Measurements from ENCODE around the gene FAM168A. TPM values are rescaled to one million over a fixed set of nuclear protein-coding genes. Genes with fewer than 3 reads are reported as not detected.

FAM168A gene
- total and polyA plus RNA-seq, 9 of the 15 experiments (the other 6 are each of a cell fraction or from before 2014, with no cell fraction given): 0.44 to 7.2 (median 2.9) TPM

- peak; percentile 76; the same call in 1 of the 2 replicates for TF ChIP-seq SP1 (CRISPR knock-in tag; IDR thresholded peaks at IDR 0.05)
- no peak for TF ChIP-seq CAMTA2 (CRISPR knock-in tag; conservative IDR thresholded peaks at IDR 0.05)
- no peak for TF ChIP-seq ZZZ3 (IDR thresholded peaks at IDR 0.05)
- TF ChIP-seq PHF8 (IDR thresholded peaks at IDR 0.05; ENCODE audit: borderline replicate concordance, low read length): peak; percentile 64; the same call in 1 of the 2 replicates
- TF ChIP-seq SLC30A9 (CRISPR knock-in tag; IDR thresholded peaks at IDR 0.05): no peak
- peak; percentile 72; the same call in 1 of the 2 replicates for TF ChIP-seq DIDO1 (tag; IDR thresholded peaks at IDR 0.05; ENCODE audit: low read depth)
- TF ChIP-seq NFE2 (IDR thresholded peaks at IDR 0.05; ENCODE audit: low read depth): peak; percentile 12; the same call in 1 of the 2 replicates
- TF ChIP-seq PCBP2 (IDR thresholded peaks at IDR 0.05; ENCODE audit: low read depth, low read length, poor library complexity, severe bottlenecking): peak; percentile 54
- TF ChIP-seq, protein P1, sequence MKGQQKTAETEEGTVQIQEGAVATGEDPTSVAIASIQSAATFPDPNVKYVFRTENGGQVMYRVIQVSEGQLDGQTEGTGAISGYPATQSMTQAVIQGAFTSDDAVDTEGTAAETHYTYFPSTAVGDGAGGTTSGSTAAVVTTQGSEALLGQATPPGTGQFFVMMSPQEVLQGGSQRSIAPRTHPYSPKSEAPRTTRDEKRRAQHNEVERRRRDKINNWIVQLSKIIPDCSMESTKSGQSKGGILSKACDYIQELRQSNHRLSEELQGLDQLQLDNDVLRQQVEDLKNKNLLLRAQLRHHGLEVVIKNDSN (CRISPR knock-in tag; IDR thresholded peaks at IDR 0.05): no peak
- TF ChIP-seq BACH1 (tag; IDR thresholded peaks at IDR 0.05): peak; percentile 73; the same call in 1 of the 2 replicates
- peak; percentile 67; the same call in 1 of the 2 replicates for TF ChIP-seq KLF13 (tag; IDR thresholded peaks at IDR 0.05; ENCODE audit: borderline replicate concordance, low read depth)
- TF ChIP-seq SIN3A (IDR thresholded peaks at IDR 0.05; ENCODE audit: borderline replicate concordance in 2 of 2, control insufficient read depth in 1 of 2, low read depth in 2 of 2, low read length in 2 of 2): peak in 1 of 2 experiments; percentile 31; a peak in 1 of 4 replicates
- peak in 1 of 2 experiments; percentile 83; a peak in 2 of 4 replicates for TF ChIP-seq TRIM24 (IDR thresholded peaks at IDR 0.05)
- TF ChIP-seq, protein P2, sequence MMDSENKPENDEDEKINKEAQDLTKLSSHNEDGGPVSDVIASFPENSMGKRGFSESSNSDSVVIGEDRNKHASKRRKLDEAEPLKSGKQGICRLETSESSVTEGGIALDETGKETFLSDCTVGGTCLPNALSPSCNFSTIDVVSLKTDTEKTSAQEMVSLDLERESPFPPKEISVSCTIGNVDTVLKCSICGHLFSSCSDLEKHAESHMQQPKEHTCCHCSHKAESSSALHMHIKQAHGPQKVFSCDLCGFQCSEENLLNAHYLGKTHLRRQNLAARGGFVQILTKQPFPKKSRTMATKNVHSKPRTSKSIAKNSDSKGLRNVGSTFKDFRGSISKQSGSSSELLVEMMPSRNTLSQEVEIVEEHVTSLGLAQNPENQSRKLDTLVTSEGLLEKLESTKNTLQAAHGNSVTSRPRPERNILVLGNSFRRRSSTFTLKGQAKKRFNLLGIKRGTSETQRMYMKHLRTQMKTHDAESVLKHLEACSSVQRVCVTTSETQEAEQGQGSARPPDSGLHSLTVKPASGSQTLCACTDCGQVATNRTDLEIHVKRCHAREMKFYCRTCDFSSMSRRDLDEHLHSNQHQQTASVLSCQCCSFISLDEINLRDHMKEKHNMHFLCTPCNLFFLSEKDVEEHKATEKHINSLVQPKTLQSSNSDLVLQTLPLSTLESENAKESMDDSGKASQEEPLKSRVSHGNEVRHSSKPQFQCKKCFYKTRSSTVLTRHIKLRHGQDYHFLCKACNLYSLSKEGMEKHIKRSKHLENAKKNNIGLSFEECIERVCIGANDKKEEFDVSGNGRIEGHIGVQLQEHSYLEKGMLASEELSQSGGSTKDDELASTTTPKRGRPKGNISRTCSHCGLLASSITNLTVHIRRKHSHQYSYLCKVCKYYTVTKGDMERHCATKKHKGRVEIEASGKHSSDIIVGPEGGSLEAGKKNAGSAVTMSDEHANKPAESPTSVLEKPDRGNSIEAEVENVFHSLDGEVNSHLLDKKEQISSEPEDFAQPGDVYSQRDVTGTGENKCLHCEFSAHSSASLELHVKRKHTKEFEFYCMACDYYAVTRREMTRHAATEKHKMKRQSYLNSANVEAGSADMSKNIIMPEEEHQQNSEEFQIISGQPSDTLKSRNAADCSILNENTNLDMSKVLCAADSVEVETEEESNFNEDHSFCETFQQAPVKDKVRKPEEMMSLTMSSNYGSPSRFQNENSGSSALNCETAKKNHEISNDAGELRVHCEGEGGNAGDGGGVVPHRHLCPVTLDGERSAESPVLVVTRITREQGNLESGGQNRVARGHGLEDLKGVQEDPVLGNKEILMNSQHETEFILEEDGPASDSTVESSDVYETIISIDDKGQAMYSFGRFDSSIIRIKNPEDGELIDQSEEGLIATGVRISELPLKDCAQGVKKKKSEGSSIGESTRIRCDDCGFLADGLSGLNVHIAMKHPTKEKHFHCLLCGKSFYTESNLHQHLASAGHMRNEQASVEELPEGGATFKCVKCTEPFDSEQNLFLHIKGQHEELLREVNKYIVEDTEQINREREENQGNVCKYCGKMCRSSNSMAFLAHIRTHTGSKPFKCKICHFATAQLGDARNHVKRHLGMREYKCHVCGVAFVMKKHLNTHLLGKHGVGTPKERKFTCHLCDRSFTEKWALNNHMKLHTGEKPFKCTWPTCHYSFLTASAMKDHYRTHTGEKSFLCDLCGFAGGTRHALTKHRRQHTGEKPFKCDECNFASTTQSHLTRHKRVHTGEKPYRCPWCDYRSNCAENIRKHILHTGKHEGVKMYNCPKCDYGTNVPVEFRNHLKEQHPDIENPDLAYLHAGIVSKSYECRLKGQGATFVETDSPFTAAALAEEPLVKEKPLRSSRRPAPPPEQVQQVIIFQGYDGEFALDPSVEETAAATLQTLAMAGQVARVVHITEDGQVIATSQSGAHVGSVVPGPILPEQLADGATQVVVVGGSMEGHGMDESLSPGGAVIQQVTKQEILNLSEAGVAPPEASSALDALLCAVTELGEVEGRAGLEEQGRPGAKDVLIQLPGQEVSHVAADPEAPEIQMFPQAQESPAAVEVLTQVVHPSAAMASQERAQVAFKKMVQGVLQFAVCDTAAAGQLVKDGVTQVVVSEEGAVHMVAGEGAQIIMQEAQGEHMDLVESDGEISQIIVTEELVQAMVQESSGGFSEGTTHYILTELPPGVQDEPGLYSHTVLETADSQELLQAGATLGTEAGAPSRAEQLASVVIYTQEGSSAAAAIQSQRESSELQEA (IDR thresholded peaks at IDR 0.05; ENCODE audit: low read depth): peak; percentile 68
- TF ChIP-seq JUND (IDR thresholded peaks at IDR 0.05; ENCODE audit: borderline replicate concordance, low read depth, low read length): peak; percentile 28
- TF ChIP-seq JUND (tag; IDR thresholded peaks at IDR 0.05; ENCODE audit: borderline replicate concordance, low read depth, low read length): peak; percentile 34; the same call in 1 of the 3 replicates
- peak; percentile 60 for TF ChIP-seq TBP (optimal IDR thresholded peaks at IDR 0.05; ENCODE audit: low read depth, low read length)
- peak; percentile 74; the same call in 1 of the 2 replicates for TF ChIP-seq FOXP1 (CRISPR knock-in tag; IDR thresholded peaks at IDR 0.05)
Measured at GRCh38 chr11:73597956-73598718, at the start of gene FAM168A (continued).
